Neural progenitor cell (in vitro differentiated cells): ENCODE measurements around the gene CSF1. TPM values are rescaled to one million over a fixed set of nuclear protein-coding genes. Genes with fewer than 3 reads are reported as not detected.

Experiments
- DNase-seq: peaks from one replicate; pipeline ENCODE4 v3.0.0-alpha.2; 2016; ENCODE audit warnings: low spot score
- H2AFZ ChIP-seq: fragments of 200-600 bp; sonication (generic); replicated peaks from 2 replicates; pipeline ENCODE4 v1.6.1; 2016; ENCODE audit warnings: antibody characterized with exemption
- H3F3A ChIP-seq: fragments of 200-600 bp; sonication (generic); 2 replicates; pipeline ENCODE4 v1.6.1; 2016; ENCODE audit warnings: antibody characterized with exemption, low read depth
- H3K27ac ChIP-seq: fragments of 200-600 bp; sonication (generic); 2 replicates; pipeline ENCODE4 v1.5.1; 2016; ENCODE audit warnings: mild to moderate bottlenecking
- H3K27me3 ChIP-seq: fragments of 200-600 bp; sonication (generic); 2 replicates; pipeline ENCODE4 v1.6.1; 2016; ENCODE audit warnings: mild to moderate bottlenecking, moderate library complexity
- H3K36me3 ChIP-seq: fragments of 200-600 bp; sonication (generic); 2 replicates; pipeline ENCODE4 v1.5.1; 2016
- H3K4me1 ChIP-seq: fragments of 200-600 bp; sonication (generic); 2 replicates; pipeline ENCODE4 v1.6.1; 2016; ENCODE audit warnings: mixed run types
- H3K4me2 ChIP-seq: fragments of 200-600 bp; sonication (generic); 2 replicates; pipeline ENCODE4 v1.6.1; 2016
- H3K4me3 ChIP-seq: fragments of 200-600 bp; sonication (generic); 2 replicates; pipeline ENCODE4 v1.5.1; 2016
- H3K79me2 ChIP-seq: fragments of 200-600 bp; sonication (generic); 2 replicates; pipeline ENCODE4 v1.6.1; 2016; ENCODE audit warnings: low read depth
- H3K9ac ChIP-seq: fragments of 200-600 bp; sonication (generic); 2 replicates; pipeline ENCODE4 v1.6.1; 2016
- H3K9me3 ChIP-seq: fragments of 200-600 bp; sonication (generic); 2 replicates; pipeline ENCODE4 v1.5.1; 2016; ENCODE audit warnings: low read depth
- H4K20me1 ChIP-seq: fragments of 200-600 bp; sonication (generic); 2 replicates; pipeline ENCODE4 v1.6.1; 2016; ENCODE audit warnings: low read depth
- H3K27ac Mint-ChIP-seq: 3 replicates; pipeline ENCODE4 v1.8.0; 2021; ENCODE audit warnings: mixed read lengths
- H3K27me3 Mint-ChIP-seq: 2 replicates; pipeline ENCODE4 v1.8.0; 2022; ENCODE audit warnings: low read depth, mild to moderate bottlenecking, inconsistent platforms, moderate library complexity, mixed read lengths; ENCODE audit not compliant: insufficient read depth
- H3K36me3 Mint-ChIP-seq: 3 replicates; pipeline ENCODE4 v1.8.0; 2021; ENCODE audit warnings: mixed read lengths
- H3K4me1 Mint-ChIP-seq: 3 replicates; pipeline ENCODE4 v1.8.0; 2021; ENCODE audit warnings: mixed read lengths
- H3K4me3 Mint-ChIP-seq: 3 replicates; pipeline ENCODE4 v1.8.0; 2021; ENCODE audit warnings: mild to moderate bottlenecking, moderate library complexity, mixed read lengths
- H3K9me3 Mint-ChIP-seq: 3 replicates; pipeline ENCODE4 v1.8.0; 2020; ENCODE audit warnings: mixed read lengths
- CTCF ChIP-seq: fragments of 200-600 bp; sonication (generic); IDR thresholded peaks from 2 replicates; pipeline ENCODE4 v1.5.1; 2017; ENCODE audit warnings: antibody characterized with exemption, mild to moderate bottlenecking
- EZH2 ChIP-seq: fragments of 200-600 bp; sonication (generic); IDR thresholded peaks from 2 replicates; pipeline ENCODE4 v1.6.1; 2017; ENCODE audit warnings: antibody characterized with exemption, mild to moderate bottlenecking, moderate library complexity
- EZH2phosphoT487 ChIP-seq: fragments of 200-600 bp; sonication (generic); IDR thresholded peaks from 2 replicates; pipeline ENCODE4 v1.6.1; 2017; ENCODE audit warnings: antibody characterized with exemption
- total RNA-seq: library from RNA; depleted of rRNA; stranded (reverse); fragments of >200 nt; gene quantifications from 2 replicates; pipeline ENCODE4 v1.2.3, GENCODE V29; 2015; ENCODE audit warnings: low replicate concordance

CSF1 gene
- total RNA-seq, 1 donor from 2014 or later, result 2.7 TPM

GRCh38 chr1:109959632-109959973 is 49.0 kb downstream of the CSF1 start:
- H3K4me2 ChIP-seq, result peak overlapping the region; percentile 72
- Mint-ChIP-seq H3K36me3 (no peaks in the 10 kb centered on the region), H3K27ac (peak overlapping the region; percentile 98), H3K27me3 (peaks cover 2% of the 10 kb centered on the region), H3K9me3 (no peaks in the 10 kb centered on the region), H3K4me1 (peaks cover 38% of the 10 kb centered on the region), H3K4me3 (no peak overlapping the region)
- H3K36me3 ChIP-seq, result no peaks in the 10 kb centered on the region
- no peak overlapping the region for H3K9ac ChIP-seq
- DNase-seq, result no peak
- H3K4me3 ChIP-seq, result peak overlapping the region; percentile 31
- H3K9me3 ChIP-seq, result no peaks in the 10 kb centered on the region
- no peak overlapping the region for H2AFZ ChIP-seq
- peak overlapping the region; percentile 96 for H3K27ac ChIP-seq
- H3K27me3 ChIP-seq, result no peaks in the 10 kb centered on the region
- H4K20me1 ChIP-seq, result no peaks in the 10 kb centered on the region
- H3F3A ChIP-seq, result peaks cover 53% of the 10 kb centered on the region
- H3K4me1 ChIP-seq, result peaks cover 70% of the 10 kb centered on the region
- H3K79me2 ChIP-seq, result no peaks in the 10 kb centered on the region
- TF ChIP-seq EZH2 (no peak), EZH2phosphoT487 (no peak), CTCF (no peak)

- TF ChIP-seq EZH2phosphoT487 (peak; percentile 12), CTCF (no peak)
- Histone ChIP-seq H4K20me1 (no peaks in the 10 kb centered on the region), H3K4me1 (peaks cover 70% of the 10 kb centered on the region), H3K9me3 (no peaks in the 10 kb centered on the region), H3K27me3 (no peaks in the 10 kb centered on the region), H3K79me2 (no peaks in the 10 kb centered on the region), H3K4me2 (peak overlapping the region; percentile 72), H3K9ac (no peak overlapping the region), H3K4me3 (peak overlapping the region; percentile 31), H3F3A (peaks cover 53% of the 10 kb centered on the region), H3K36me3 (no peaks in the 10 kb centered on the region), H3K27ac (peak overlapping the region; percentile 96), H2AFZ (no peak overlapping the region)
- H3K36me3 Mint-ChIP-seq, result no peaks in the 10 kb centered on the region
- peak; percentile 86 for DNase-seq
- peak overlapping the region; percentile 98 for H3K27ac Mint-ChIP-seq
- peaks cover 38% of the 10 kb centered on the region for H3K4me1 Mint-ChIP-seq
- peak overlapping the region; percentile 0 for H3K4me3 Mint-ChIP-seq
- no peaks in the 10 kb centered on the region for H3K9me3 Mint-ChIP-seq
- peaks cover 2% of the 10 kb centered on the region for H3K27me3 Mint-ChIP-seq
Observed at GRCh38 chr1:109959974-109960744, 49.5 kb downstream of the CSF1 start.

GRCh38 chr1:109960745-109961094 is 50.1 kb downstream of the CSF1 start:
- H3K4me1 Mint-ChIP-seq, result peaks cover 38% of the 10 kb centered on the region
- Histone ChIP-seq H2AFZ (no peak overlapping the region), H3K9ac (no peak overlapping the region), H3K27ac (peak overlapping the region; percentile 96), H3K9me3 (no peaks in the 10 kb centered on the region), H4K20me1 (no peaks in the 10 kb centered on the region), H3K79me2 (no peaks in the 10 kb centered on the region), H3K27me3 (no peaks in the 10 kb centered on the region), H3K4me3 (peak overlapping the region; percentile 31), H3K4me2 (peak overlapping the region; percentile 72), H3F3A (peaks cover 53% of the 10 kb centered on the region), H3K36me3 (no peaks in the 10 kb centered on the region), H3K4me1 (peaks cover 70% of the 10 kb centered on the region)
- no peaks in the 10 kb centered on the region for H3K36me3 Mint-ChIP-seq
- peaks cover 3% of the 10 kb centered on the region for H3K9me3 Mint-ChIP-seq
- DNase-seq, result no peak
- TF ChIP-seq CTCF, result no peak
- TF ChIP-seq EZH2, result no peak
- TF ChIP-seq EZH2phosphoT487, result no peak
- peak overlapping the region; percentile 98 for H3K27ac Mint-ChIP-seq
- H3K27me3 Mint-ChIP-seq, result no peaks in the 10 kb centered on the region
- H3K4me3 Mint-ChIP-seq, result no peak overlapping the region
